ENCODE results near the gene ABCA10.
"Not testable (repeated sequence)": the region's sequence is repeated elsewhere in the genome, so short reads cannot be mapped to it uniquely, and the experiment has no call there.

ABCA10 gene, protein sequence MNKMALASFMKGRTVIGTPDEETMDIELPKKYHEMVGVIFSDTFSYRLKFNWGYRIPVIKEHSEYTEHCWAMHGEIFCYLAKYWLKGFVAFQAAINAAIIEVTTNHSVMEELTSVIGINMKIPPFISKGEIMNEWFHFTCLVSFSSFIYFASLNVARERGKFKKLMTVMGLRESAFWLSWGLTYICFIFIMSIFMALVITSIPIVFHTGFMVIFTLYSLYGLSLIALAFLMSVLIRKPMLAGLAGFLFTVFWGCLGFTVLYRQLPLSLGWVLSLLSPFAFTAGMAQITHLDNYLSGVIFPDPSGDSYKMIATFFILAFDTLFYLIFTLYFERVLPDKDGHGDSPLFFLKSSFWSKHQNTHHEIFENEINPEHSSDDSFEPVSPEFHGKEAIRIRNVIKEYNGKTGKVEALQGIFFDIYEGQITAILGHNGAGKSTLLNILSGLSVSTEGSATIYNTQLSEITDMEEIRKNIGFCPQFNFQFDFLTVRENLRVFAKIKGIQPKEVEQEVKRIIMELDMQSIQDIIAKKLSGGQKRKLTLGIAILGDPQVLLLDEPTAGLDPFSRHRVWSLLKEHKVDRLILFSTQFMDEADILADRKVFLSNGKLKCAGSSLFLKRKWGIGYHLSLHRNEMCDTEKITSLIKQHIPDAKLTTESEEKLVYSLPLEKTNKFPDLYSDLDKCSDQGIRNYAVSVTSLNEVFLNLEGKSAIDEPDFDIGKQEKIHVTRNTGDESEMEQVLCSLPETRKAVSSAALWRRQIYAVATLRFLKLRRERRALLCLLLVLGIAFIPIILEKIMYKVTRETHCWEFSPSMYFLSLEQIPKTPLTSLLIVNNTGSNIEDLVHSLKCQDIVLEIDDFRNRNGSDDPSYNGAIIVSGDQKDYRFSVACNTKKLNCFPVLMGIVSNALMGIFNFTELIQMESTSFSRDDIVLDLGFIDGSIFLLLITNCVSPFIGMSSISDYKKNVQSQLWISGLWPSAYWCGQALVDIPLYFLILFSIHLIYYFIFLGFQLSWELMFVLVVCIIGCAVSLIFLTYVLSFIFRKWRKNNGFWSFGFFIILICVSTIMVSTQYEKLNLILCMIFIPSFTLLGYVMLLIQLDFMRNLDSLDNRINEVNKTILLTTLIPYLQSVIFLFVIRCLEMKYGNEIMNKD (N-terminal part only)

DNA sequence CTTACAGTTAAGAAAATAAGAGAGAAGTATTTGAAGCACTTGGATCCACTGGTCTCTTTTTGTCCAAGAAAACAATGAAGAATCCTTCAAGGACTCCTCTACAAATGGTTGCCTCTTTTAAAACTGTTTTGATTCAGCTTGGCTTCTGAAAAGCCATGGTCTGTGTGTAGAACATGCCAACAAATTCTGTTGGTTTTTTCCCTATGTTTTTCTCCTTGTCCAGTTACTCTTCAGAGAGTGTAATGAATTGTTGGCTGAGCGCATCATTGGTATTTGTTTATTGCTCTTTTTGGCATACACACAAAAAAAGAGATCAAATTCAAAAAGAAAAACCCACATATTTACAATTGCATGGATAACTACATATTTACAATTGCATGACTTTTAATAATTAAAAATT, at the start of gene ABCA10:
Gene ABCA10, minus strand, starts transcription at position 249 of the 400 bp plus-strand sequence. CDS start 3,466 bp downstream, outside the sequence.
- DNase-seq (ENCODE audit: low spot score) = no peak

DNA sequence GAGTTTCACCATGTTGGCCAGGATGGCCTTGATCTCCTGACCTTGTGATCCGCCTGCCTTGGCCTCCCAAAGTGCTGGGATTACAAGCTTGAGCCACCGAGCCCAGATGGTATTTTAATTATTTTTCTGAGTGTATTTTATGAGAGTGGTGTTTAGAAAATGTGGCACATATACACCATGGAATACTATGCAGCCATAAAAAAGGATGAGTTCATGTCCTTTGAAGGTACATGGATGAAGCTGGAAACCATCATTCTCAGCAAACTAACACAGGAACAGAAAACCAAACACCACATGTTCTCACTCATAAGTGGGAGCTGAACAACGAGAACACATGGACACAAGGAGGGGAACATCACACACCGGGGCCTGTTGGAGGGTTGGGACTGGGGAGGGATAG, 47.7 kb upstream of the ABCA10 start:
- DNase-seq (ENCODE audit: low spot score) = not testable (repeated sequence)

DNA sequence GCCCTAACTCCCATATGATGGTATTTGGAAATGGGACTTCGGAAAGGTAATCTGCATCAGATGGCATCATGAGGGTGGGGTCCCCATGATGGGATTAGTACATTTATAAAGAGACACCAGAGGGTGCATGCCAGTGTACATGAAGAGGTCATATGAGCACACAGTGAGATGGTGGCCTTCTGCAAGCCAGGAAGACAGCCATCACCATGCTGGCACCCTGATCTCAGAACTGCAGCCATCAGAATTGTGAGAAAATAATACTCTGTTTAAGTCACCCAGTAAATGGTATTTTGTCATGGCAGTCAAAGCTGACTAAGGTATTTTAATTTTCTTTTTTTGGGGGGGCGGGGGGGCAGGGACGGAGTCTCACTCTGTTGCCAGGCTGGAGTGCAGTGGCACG, 47.1 kb upstream of the ABCA10 start:
- no peak for DNase-seq (ENCODE audit: low spot score)

DNA sequence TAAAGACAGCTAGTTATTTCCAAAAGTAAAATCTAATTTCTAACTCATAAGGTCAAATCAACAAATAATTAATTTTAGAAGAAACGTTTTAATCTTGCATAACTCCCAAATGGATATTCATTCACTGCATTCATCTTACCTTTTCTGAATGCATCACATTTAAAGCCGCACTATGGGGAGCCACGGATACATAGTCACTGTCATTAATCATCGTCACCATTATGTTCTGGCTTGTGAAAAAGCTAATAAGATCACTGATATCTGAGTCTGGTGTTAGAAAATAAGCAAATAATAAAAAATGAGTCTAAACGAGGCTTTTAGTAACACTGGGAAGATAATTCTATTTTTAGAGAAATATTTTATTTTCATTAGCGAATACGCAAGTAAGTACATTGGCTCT, 42.4 kb upstream of the ABCA10 start:
- DNase-seq (ENCODE audit: low spot score) = no peak

DNA sequence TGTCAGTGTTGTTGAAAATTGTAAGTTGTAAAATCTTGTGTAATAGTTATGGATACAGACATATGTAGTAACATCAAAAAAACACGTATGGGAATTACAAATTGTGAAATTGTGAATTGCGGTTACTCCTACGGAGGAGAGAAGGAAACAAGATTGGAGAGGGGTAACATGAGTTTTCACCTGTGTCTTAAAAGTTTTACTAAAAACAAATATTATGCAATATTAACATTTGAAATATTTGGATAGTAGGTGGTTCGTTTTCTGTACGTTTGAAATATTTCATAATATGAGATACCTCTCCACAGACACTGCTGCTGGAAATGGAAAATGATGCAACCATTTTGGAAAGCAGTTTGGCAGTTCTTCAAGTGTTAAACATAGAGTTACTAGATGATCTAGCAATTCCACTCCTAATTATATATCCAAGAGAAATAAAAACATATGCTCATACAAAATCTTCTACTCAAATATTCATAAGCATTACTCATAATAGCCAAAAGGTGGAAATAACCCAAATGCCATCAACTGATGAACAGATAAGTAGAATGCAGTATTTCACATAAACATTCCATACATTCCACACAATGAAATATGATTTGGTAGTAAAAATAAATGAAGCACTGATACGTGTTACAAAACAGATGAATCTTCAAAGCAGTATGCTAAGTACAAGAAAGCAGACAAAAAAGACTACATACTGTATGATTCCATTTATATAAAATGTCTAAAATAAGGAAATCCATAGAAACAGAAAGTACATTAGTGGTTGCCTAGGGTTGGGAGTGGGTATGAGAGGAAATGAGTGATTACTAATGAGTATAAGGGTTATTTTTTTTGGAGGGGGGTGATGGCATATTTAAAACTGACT, 40.7 kb upstream of the ABCA10 start:
- DNase-seq (ENCODE audit: low spot score) = no peak

DNA sequence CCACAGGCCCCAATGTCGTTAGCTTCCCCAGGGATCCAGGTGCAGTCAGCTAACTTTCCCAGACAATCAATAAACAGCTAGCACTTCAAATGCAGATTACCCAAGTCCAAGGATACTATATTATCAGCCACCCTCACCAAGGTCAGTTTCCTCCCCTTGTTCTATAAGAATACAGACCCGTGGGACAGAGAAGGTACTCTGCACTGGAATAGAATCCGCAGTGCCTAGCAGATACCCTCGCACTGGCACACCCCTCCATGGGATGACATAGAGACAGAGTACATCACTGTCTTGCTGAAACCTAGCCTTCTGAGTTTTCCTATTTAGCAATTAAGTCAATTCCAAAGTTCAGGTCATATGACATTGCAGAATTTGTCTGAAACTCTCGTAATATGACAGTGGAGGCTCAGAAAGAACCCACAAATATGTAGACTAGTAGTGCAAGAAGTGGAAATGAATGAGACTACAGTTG, 40.0 kb upstream of the ABCA10 start:
- DNase-seq (ENCODE audit: low spot score) = no peak

DNA sequence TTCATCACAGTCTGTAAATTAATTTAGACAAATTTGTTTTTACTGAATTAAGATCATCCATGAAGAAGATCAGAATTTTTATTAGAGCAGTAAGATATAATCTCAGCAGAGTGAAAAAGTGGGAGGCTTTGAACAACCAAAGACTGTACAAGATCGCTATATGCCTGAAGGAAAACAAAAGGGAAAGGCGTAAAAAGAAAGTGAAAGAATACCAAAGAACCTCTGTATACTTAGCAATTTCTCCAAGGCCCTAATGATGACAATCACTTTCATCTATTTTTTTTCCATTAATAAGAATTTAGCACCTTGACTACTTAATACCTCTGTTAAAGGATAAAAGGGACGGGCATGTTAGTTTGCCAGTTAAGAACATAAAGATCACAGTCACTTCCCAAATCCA, 38.6 kb upstream of the ABCA10 start:
- DNase-seq (ENCODE audit: low spot score) = no peak

DNA sequence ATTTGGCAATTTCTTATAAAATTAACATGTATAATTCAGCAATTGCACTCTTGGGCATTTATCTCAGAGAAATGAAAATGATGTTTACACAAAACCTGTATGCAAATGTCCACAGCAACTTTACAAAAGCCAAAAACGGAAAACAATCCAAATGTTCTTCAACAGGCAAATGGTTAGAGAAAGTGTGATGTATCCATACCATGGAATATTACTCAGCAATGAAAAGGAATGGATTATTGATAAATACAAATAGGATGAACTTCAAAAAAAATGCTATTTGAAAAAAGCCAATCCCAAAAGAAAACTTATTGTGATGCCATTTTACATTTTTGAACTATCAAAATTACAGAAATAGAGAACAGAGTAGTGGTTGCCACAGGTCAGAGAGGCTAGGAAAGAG, 37.2 kb upstream of the ABCA10 start:
- DNase-seq (ENCODE audit: low spot score) = no peak

DNA sequence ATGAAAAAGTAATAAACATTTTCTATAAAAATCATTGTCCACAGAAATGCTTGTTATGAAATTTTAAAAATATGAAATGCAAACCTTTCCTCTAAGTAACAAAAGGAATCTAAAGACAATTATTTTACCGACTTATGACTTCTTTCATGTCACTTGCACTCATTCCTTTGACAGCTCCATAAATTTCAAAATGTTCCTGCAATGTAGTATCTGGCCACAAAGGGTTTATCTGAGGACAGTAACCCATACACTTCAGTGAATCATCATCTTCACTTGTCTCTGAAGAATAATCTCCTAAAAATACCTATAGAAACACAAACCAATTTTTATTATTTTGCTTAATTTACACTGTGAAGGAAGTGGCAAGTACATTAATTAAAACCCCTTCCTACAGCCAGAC, 25.6 kb upstream of the ABCA10 start:
- DNase-seq (ENCODE audit: low spot score) = no peak

DNA sequence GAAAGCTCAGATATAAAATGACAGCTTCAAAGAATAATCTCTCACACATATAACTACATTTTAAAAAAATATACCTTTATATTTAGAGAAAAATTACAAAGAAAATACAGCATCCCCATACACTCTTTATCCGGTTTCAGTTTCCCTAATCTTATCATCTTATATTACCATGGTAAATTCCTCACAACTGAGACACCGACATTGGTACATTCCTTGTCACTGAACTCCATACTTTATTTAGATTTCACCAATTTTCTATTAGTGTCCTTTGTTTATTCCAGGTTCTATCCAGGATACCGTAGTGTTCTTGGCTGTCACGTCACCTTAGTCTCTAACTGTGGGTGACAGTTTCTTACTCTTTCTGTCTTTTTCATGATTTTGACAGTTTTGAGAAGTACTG, 22.0 kb upstream of the ABCA10 start:
- no peak for DNase-seq (ENCODE audit: low spot score)

DNA sequence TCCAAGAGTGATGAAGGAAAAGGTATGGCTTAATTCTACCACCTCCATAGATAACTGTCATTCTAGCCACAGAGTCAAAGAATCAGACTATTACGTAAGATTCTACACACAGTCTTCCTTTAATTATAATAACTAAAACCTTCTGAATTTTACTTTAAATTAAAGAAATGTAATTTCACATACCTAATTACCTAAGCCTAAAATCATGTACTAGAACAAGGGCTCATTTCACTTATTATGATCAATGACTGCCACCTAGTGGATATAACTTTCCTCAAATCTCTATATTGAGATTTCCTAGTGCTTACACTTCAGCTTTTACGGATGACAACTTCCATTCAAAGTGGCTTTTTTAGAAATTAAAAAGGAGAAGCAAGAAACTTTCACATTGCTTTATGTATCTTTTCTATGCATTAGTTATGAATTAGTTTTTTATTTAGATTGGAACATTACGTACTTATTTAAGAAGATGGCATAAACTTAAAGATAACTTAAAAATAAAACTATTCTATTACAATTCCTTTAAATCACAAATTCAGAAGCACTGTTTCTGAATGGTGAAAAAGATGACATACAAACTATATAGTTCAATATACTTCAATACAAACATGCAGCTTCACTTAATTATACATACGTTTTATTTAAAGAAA, 18.2 kb upstream of the ABCA10 start:
- no peak for DNase-seq (ENCODE audit: low spot score)

DNA sequence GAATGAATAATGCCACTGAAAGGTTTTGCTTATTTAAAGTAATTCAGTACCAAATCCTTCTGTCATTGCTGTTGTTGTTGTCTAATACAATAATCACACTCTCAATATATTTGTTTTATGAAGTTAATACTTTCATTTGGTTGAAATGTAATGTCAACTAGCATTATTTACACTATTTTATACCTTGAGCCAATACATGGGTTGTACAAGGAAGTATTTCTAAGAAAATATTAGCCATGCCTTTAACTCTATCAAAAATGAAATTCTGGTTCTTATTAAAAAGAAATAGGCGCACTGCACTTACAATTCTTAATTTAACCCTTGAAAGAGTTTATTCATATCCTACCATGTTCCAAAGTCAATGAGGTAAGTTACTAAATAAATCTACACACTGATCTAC, 17.6 kb upstream of the ABCA10 start:
- DNase-seq (ENCODE audit: low spot score) = no peak

DNA sequence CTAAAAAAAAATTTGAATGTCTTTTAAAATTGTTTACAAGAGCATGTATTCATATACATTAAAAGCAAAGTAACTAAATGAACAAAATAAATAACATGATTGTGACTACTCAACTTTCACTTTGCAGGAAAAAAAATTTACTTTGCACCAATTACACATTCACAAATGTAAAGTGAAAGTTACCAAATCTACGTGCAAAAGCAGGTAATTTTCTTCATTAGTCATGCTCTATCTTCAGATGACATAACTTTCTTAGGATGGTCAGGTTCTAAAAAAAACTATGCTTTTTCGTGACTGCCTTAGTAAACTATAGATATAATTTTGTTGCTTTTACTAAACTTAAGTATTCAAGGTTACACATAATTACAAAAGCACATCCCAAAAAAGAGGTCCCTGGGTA, 17.0 kb upstream of the ABCA10 start:
- no peak for DNase-seq (ENCODE audit: low spot score)

DNA sequence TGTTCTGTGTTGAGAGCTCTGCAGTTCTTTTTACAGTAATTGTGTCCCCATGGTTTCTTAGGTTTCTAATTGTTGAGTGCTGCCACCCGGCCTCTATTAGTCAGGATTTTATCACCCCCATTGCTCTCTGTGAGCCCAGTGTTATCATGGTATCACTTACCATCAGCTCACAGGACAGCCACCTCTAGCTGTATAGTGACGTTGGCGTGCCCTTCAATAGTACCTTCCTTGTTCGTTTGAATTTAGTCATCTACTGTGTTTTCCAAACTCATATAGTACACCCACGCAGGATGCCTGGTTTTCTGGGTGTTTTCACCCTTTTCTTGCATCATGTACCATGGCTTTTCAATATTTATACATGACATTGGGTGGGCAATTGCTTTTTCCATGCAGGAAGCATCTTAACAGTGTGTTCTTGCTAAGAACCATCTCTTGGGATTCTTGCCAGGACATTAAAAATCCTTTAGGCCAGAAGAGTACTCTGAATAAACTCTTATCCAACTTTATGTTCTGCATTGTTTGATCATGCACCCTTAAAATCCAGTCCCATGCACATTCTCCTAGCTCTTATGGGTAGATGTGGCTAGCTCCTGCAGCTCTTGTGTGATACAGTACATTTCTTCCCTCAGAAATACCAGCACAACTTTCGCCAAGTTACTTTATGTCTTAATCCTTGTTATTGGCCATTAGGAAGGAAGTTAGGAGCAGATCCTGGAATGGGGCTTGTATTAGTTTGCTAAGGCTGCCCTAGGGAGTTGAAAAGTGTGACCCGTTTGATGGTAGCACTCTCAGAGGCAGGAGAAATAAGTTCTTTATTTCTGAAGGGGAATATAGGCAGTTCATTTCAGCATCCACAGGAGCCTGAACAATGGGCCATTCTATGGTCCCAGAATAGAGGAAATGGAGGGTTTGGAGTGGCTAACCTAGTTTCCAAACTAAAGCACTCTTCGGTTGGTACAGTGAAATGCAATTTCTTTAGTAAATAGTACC, 11.3 kb upstream of the ABCA10 start:
- DNase-seq (ENCODE audit: low spot score) = no peak

DNA sequence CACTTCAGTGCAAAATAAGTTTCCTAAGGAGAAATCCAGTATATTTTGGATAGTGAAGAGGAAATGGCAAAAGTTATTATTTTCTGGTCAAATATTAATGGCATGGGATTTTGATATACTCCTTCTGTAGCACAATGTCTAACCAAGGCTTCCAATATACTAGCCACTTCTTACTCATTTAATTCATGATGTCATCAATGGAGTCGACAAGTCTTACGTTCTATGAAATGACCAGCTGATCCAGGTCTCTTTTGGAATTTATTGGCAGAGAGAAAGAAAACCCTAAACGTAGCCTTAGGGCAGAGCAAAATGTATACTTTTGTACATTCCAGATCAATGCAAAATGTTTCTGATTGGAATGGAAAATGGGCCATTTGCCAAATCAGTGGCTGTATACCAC, 8.3 kb upstream of the ABCA10 start:
- DNase-seq (ENCODE audit: low spot score) = no peak

DNA sequence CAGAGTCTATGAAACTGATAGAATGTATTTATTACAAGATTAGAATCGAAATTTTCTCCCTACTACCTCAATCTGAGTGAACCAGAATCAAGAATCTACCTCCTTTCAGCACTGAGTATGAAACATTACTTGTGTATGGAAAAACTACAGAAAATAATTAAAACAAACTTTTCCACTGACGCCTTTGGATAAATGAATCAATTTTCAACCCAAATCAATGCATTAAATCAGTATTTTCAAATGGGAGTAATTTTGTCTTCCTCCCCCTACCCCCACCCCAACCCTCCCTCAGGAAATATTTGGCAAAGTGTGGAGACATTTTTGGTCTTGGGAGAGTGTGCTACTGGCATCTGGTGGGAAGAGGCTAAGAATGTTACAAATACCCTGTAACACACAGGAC, 7.8 kb upstream of the ABCA10 start:
- DNase-seq (ENCODE audit: low spot score) = no peak

DNA sequence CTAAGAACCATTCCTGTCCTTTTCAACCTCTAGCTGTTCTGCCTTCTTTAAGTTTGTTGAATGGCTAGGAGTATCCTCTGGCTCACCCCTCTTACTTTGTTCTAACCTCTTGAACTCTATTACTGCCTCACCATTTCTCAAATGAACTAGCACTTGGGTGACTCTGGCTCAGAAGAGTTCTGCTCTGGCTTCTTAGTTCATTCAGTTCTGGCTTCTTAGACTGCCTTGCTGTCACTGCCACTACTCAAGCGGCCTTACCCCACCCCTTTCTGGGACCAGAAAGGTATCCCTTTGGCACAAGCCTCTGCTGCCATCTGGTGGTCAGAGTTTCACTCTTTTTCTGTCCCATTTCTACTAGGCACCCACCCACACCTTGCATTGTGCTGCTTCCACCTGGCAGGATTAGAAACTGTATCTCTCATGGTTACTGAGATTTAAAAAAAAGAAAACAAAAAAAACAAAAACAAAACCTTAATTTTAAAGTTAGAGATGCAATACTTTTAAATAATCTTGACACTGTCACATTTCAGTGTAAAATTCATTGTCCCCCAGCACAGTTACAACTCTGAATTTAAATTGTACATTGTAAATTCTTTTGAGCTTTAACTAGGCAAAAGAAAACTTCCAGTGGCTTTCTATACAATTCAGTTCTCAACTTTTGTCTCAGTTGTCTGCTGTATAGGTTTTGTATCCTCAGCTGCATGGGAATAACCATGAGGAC, 6.9 kb upstream of the ABCA10 start:
- DNase-seq (ENCODE audit: low spot score) = peak; percentile 91

DNA sequence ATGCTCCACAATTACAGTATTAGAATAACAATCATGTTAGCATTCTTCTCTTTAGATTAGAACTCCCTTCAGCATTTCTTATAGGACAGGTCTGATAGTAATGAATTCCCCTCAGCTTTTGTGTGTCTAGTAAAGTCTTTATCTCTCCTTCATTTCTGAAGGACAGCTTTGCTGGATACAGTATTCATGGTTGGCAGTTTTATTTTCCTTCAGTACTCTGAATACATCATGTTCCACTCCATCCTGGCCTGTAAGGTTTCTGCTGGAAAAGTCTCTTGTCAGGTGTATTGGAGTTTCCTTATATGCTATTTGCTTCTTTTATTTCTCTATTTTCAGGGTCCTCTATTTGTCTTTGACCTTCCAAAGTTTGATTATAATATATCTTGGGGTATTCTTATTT, 4.0 kb upstream of the ABCA10 start:
- DNase-seq (ENCODE audit: low spot score) = no peak

DNA sequence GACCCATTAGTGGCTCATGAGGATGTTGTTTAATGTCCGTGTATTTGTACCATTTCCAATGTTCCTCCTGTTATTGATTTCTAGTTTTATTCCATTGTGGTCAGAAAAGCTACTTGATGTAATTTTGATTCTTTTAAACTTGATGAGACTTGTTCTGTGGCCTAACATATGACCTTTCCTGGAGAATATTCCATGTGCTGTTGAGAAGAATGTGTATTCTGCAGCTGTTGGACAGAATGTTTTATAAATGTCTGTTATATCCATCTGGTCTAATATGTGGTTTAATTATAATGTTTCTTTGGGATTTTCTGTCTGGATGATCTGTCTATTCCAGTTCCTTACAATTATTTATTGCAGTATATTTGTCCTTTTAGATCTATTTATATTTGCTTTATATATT, 2.9 kb upstream of the ABCA10 start:
- DNase-seq (ENCODE audit: low spot score) = no peak

Data from ecto neural progenitor cell (in vitro differentiated cells).